Hematopoietic multipotent progenitor cell (in vitro differentiated cells): ENCODE results near the gene SULT1C2. TPM values are rescaled to one million over a fixed set of nuclear protein-coding genes. Genes with fewer than 3 reads are reported as not detected.
A peak's percentile ranks its signal among the peaks of the same experiment; 100 is the strongest.
"Not testable (repeated sequence)": the region's sequence is repeated elsewhere in the genome, so short reads cannot be mapped to it uniquely, and the experiment has no call there.

Source experiments
- DNase-seq, 3 donors: peaks; one replicate each; pipeline ENCODE4 v3.0.0-alpha.2; 2011 to 2015; ENCODE audit warnings: low read depth in 2 of 3, low spot score in 2 of 3
- total RNA-seq: library from RNA; depleted of rRNA; stranded (reverse); fragments of >200 nt; gene quantifications from one replicate; pipeline ENCODE4 v1.2.3, GENCODE V29; 2012

The SULT1C2 gene
- total RNA-seq, 1 donor = under 0.01 TPM

DNA sequence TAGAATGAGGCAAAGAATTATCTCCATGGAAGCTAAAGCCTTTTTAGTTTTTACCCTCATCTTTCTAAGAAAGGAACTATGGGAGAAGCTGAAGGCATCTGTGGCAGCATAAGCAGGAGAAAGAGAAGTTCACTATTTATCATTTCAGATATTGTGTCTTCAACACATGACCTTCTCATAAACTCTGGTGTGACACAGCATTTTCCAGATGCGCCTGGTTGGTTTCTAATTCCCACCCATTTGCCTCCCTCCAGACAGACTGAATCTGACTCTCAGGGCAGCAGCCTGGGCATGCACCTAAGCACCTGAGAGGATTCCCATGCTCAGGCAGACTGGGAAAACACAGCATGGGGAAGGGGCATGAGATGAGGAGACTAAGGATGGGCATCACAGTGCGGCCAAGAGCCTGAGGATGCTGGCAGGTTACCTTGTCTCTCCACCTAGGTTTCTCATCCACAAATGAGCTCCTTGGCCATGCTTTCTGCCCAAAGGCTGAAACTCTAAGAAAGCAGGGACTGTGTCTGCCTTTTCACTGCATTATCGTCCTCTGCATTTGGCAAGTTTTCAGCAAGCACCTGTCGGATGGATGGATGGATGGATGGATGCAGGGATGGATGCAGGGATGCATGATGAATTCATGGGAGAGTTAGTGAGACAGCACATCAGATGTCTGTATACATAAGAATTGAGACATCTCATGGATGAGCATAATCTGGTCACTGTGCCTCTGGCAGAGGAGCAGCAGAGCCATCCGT is 60.3 kb downstream of the SULT1C2 start:
- DNase-seq = peak in 1 of 3 donors; percentile 34

DNA sequence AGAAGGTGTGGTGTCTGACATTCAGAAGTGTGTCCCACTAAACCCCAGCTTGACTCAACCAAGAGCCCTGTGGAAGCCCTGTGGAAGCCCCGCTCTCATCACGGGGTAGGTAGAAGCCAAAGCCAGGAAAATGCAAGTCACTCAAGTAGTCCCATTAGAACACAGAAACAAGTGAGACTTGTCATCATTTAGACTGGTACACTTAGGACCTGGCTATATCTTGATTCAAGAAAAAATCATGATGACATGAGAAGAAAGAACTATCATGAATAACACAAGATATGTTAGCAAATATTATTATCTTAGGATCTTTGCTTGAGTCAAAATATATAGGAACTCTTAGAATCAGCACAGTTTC is 60.9 kb downstream of the SULT1C2 start:
- DNase-seq = no peak

DNA sequence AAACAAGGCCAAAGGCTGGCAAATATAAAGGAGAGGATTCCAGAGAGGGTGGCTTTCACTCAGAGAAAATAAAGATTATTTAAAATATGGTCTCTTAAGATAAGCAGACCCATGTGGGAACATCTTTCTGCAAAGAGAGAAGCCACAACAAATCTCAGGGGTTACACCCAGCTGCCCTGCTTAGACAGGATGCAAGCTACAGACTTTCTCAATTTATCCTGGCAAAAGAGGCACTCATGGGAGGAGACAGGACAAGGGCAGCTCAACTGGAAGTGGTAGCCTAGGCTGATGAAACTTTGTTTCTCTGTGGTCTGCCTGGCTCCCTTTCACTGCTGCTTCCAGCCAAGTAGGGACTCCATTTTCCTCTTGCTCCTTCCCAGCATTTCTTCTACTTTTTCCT is 63.2 kb downstream of the SULT1C2 start:
- DNase-seq = peak in 1 of 3 donors; percentile 26

DNA sequence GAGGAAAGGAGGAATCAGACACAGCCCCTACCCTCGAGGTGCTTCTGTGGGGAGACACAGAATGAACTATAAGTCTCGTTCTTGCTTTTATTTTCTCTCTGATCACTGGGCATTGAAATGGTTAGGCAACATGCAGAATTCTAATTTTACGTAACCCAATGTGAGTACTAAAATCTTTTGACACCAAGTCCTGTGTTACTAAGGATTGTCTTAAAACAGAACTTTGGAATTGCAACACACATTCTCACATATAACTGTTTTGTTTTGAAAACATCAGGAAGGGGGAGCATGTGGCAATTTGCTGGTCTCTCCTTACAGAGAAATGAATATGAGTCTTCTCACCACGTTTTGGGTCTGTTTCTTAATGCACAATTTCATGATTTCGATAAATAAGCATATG is 65.4 kb downstream of the SULT1C2 start:
- no peak for DNase-seq

DNA sequence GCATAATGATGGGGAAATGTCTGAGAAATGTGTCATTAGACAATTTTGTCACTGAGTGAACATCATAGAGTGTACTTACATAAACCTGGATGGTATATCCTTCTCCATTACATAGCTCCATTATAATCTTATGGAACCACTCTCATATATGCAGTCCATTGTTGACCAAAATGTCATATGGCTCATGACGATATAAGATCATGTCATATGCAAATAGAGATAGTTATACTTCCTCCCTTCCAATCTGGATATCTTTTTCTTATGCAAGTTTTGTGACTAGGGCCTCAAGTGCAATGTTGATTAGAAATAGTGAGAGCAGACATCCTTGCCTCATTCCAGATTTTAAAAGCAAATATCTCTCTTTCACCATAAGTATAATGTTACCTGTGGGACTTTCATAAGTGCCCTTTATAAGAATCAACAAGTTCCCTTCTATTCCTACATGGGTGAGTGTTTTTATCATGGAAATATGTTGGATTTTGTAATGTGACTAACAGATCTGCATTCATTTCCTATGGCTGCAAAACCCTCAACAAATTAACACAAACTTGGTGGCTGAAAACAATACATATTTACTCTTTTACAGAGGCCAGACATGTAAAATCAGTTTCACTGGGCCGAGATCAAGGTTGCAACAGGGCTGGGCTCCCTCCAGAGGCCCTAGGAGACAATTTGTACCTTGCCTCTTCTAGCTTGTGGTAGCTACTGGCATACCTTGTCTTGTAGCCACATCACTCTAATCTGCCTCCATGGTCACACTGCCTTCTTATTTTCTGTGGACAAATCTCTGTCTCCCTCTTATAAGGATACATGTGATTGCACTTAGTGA is 67.4 kb downstream of the SULT1C2 start:
- no peak for DNase-seq

DNA sequence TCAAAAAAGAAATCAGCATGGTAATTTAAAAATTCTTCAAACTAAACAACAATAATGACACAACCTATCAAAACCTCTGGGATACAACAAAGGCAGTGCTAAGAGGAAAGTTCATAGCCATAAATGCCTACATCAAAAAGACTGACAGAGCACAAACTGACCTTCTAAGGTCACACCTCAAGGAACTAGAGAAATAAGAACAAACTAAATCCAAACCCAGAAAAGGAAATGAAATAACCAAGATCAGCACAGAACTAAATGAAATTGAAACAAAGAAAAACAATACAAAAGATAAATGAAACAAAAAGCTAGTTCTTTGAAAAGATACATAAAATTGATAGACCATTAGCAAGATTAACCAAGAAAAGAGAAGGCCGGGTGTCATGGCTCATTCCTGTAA is 70.6 kb downstream of the SULT1C2 start:
- DNase-seq = not testable (repeated sequence)

Other genes with a start within 250 kb of the SULT1C2 start
- gene SULT1C3, start 48.9 kb upstream of the SULT1C2 start, total RNA-seq = not detected
- gene SULT1C4, start 89.1 kb downstream of the SULT1C2 start, total RNA-seq = 9.4 TPM
- 8.1 TPM for gene GCC2, start 160.3 kb downstream of the SULT1C2 start, total RNA-seq
- gene LIMS1, start 245.6 kb downstream of the SULT1C2 start, total RNA-seq = 198 TPM